Adrenal gland (tissue), 5 donors: ENCODE data around the gene STIM1.

Experiments used
- CTCF ChIP-seq, 6 experiments: fragments of 450-650 bp in 4 of 6; fragments of 200-600 bp in 2 of 6; sonication (generic) in 1 of 6; IDR thresholded peaks; 1 replicate in 5 of 6; 2 replicates in 1 of 6; pipeline versions ENCODE4 v1.5.1 to v1.8.0; 2016 to 2021; ENCODE audit warnings: antibody characterized with exemption in 6 of 6, mild to moderate bottlenecking in 2 of 6, moderate library complexity in 1 of 6
- POLR2A ChIP-seq, 2 donors: fragments of 450-650 bp; IDR thresholded peaks; one replicate each; pipeline ENCODE4 v1.6.1; 2017; ENCODE audit warnings: antibody characterized with exemption in 2 of 2, mild to moderate bottlenecking in 2 of 2, moderate library complexity in 1 of 2
- donor health status: DM: no; HTN: no; CAD: no.

- no peak for TF ChIP-seq CTCF (IDR thresholded peaks at IDR 0.05)
- TF ChIP-seq POLR2A (IDR thresholded peaks at IDR 0.05) = no peak
These were observed 186.4 kb downstream of the STIM1 start for GRCh38 chr11:4041731-4042391.
